Measurements from ENCODE around the gene NBR1. TPM values are rescaled to one million over a fixed set of nuclear protein-coding genes. Genes with fewer than 3 reads are reported as not detected.
"Not testable (repeated sequence)": the region's sequence is repeated elsewhere in the genome, so short reads cannot be mapped to it uniquely, and the experiment has no call there.

The NBR1 gene
- total RNA-seq, 1 donor from 2014 or later, result 103 TPM

DNA sequence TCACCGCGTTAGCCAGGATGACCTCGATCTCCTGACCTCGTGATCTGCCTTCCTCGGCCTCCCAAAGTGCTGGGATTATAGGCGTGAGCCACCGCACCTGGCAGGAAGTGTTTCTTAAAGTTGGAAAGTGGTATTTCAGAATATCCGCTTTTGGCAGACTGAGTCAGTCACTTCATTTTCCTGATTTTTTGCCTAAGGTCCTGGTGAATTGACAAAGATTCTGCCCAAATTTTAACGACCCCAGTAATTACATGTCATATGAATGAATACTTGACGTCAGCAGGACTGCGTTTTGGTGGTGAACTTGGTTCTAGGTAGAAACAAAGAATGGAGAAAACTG, 41.4 kb upstream of the NBR1 start:
- Histone ChIP-seq H3K36me3 (peaks cover 24% of the 10 kb centered on the region), H3K9me3 (replicated peaks) (no peaks in the 10 kb centered on the region), H3K27ac (replicated peaks) (peak overlapping the region; percentile 62), H3K4me3 (peak overlapping the region; percentile 36), H3K27me3 (ENCODE audit: low read depth) (no peaks in the 10 kb centered on the region), H3K4me1 (peaks cover 32% of the 10 kb centered on the region)
- DNase-seq, result no peak
- intact Hi-C loops (cut with micrococcal nuclease), result no loop called here
- TF ChIP-seq, protein P1, sequence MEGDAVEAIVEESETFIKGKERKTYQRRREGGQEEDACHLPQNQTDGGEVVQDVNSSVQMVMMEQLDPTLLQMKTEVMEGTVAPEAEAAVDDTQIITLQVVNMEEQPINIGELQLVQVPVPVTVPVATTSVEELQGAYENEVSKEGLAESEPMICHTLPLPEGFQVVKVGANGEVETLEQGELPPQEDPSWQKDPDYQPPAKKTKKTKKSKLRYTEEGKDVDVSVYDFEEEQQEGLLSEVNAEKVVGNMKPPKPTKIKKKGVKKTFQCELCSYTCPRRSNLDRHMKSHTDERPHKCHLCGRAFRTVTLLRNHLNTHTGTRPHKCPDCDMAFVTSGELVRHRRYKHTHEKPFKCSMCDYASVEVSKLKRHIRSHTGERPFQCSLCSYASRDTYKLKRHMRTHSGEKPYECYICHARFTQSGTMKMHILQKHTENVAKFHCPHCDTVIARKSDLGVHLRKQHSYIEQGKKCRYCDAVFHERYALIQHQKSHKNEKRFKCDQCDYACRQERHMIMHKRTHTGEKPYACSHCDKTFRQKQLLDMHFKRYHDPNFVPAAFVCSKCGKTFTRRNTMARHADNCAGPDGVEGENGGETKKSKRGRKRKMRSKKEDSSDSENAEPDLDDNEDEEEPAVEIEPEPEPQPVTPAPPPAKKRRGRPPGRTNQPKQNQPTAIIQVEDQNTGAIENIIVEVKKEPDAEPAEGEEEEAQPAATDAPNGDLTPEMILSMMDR (IDR thresholded peaks at IDR 0.05; ENCODE audit: borderline replicate concordance), result no peak

DNA sequence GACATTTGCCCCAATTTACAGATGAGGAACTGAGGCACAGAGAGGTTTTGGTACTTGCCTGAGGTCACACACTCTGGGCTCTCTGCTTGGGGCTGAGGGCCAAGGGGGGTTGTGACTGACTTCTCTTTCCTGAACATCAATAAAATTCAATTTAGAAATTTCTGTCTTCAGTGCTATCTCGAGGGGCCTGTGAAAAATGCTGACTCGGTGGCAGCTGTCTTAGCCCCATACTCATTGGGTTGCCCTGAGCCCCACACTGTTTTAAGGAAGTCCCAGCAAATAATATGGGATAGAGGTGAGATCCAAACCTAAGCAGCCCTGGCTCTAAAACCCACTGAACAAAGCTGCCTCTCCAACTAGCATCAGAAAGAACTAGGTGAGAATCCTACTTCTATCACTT, 38.9 kb upstream of the NBR1 start:
- no peaks in the 10 kb centered on the region for H3K27me3 ChIP-seq (ENCODE audit: low read depth)
- no peaks in the 10 kb centered on the region for H3K9me3 ChIP-seq (replicated peaks)
- H3K27ac ChIP-seq (replicated peaks), result no peak overlapping the region
- no peak for DNase-seq
- H3K36me3 ChIP-seq, result peaks cover 34% of the 10 kb centered on the region
- peaks cover 11% of the 10 kb centered on the region for H3K4me1 ChIP-seq
- TF ChIP-seq, protein P1 (IDR thresholded peaks at IDR 0.05; ENCODE audit: borderline replicate concordance), result no peak
- intact Hi-C loops (cut with micrococcal nuclease), result no loop called here
- H3K4me3 ChIP-seq, result no peak overlapping the region

DNA sequence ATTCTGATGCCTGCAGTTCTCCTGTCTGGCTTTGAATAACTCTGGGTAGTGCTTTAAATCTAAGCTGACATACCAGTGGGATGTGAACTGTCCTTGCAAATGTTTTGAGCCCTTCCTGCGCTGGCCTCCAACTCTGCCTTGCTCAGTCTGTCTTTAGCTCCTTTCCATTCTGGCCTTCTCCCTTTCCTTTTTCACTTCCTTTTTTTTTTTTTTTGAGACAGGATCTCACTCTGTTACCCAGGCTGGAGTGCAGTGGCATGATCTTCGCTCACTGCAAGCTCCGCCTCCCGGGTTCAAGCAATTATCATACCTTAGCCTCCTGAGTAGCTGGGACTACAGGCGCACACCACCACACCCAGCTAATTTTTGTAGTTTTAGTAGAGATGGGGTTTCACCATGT, 37.6 kb upstream of the NBR1 start:
- H3K27ac ChIP-seq (replicated peaks); H3K27me3 ChIP-seq (ENCODE audit: low read depth); H3K9me3 ChIP-seq (replicated peaks); intact Hi-C loops (cut with micrococcal nuclease); DNase-seq; H3K4me3 ChIP-seq: not testable (repeated sequence)
- H3K4me1 ChIP-seq, result peaks cover 11% of the 10 kb centered on the region
- H3K36me3 ChIP-seq, result peaks cover 34% of the 10 kb centered on the region

DNA sequence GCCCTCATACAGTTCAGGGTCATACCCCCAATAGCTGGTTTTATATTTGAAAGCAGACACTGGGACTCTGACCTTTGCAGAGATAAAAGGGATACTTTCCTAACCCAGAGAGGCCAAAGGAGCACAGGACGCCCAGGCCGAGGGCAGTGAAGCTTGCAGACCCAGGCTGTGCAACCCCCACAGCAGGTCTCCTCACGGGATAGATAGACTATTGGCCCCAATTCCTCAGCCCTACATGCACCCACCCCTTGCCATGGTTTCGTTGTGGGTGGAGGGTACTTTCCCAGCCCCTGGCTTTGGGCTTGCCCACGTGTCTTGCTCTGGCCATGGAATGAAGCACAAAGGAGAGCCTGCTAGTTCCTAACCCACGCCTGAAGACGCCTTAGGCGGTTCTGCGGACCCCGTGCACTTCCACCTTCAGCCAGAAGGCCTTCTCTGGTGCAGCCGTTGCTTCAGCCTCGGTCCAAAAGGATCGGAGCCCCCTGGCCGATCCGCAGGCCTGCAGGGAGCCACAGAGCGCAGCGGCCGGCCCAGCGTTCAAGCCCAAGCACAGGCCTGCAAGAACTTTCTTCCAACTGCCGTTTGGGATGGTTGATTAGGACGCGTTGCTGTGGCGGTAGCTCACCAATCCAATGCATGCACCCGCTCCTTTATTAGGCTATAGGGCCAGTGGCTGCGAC, 36.1 kb upstream of the NBR1 start:
- H3K4me3 ChIP-seq, result no peak overlapping the region
- intact Hi-C loops (cut with micrococcal nuclease), result no loop called here

DNA sequence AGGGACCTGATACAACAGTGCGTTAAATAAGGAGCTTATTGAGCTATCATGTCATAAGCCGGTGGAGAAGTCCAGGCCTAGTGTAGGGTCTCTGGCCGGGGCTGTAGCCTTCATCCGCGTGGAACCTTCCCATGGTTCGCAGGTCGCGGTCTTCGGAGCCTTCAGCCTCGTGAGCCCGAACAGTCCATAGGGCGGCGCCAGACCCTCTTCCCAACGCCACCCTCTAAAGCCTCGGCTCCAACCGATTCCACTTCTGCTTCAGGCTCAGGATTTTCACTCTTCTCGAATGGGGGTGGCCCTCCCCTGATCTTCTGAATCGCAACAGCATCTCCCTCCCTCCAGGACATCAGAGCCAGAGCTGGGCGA, 35.6 kb upstream of the NBR1 start:
- DNase-seq, result no peak
- Histone ChIP-seq H3K36me3 (peaks cover 35% of the 10 kb centered on the region), H3K27ac (replicated peaks) (no peak overlapping the region), H3K4me3 (no peak overlapping the region), H3K27me3 (ENCODE audit: low read depth) (no peaks in the 10 kb centered on the region), H3K9me3 (replicated peaks) (no peaks in the 10 kb centered on the region), H3K4me1 (no peaks in the 10 kb centered on the region)
- intact Hi-C loops (cut with micrococcal nuclease), result no loop called here
- TF ChIP-seq, protein P1 (IDR thresholded peaks at IDR 0.05; ENCODE audit: borderline replicate concordance), result no peak

More for the DNA sequence above, 36.1 kb upstream of the NBR1 start:
- peaks cover 34% of the 10 kb centered on the region for H3K36me3 ChIP-seq
- TF ChIP-seq, protein P1 (IDR thresholded peaks at IDR 0.05; ENCODE audit: borderline replicate concordance), result no peak
- H3K4me1 ChIP-seq, result no peaks in the 10 kb centered on the region
- DNase-seq, result no peak
- no peak overlapping the region for H3K27ac ChIP-seq (replicated peaks)
- no peaks in the 10 kb centered on the region for H3K9me3 ChIP-seq (replicated peaks)
- no peaks in the 10 kb centered on the region for H3K27me3 ChIP-seq (ENCODE audit: low read depth)

DNA sequence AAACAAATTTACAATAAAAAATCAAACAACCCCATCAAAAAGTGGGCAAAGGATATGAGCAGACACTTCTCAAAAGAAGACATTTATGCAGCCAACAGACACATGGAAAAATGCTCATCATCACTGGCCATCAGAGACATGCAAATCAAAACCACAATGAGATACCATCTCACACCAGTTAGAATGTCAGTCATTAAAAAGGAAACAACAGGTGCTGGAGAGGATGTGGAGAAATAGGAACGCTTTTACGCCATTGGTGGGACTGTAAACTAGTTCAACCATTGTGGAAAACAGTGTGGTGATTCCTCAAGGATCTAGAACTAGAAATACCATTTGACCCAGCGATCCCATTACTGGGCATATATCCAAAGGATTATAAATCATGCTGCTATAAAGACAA, 34.4 kb upstream of the NBR1 start:
- H3K4me1 ChIP-seq; H3K9me3 ChIP-seq (replicated peaks); H3K27ac ChIP-seq (replicated peaks); DNase-seq; H3K4me3 ChIP-seq; intact Hi-C loops (cut with micrococcal nuclease); H3K27me3 ChIP-seq (ENCODE audit: low read depth): not testable (repeated sequence)
- peaks cover 37% of the 10 kb centered on the region for H3K36me3 ChIP-seq

DNA sequence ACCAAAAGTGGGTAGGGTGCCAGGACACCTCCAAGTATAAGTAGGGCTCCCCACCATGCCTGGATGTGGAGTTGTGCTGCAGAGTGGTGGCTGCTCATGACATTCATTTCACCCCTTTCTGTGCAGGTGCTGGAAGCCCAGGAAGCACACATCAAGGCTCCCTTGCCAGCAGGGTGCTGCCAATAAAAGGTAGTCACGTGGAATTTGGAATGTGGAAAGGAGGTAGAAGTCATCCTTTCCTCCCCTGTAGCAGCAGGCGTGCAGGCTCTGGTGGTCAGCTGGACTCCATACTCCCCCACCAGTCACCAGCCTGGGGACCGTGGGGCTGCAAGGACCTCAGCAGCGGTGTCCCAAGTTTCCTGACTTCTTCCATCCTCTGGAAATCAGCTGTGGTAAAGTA, 32.5 kb upstream of the NBR1 start:
- H3K27me3 ChIP-seq (ENCODE audit: low read depth); intact Hi-C loops (cut with micrococcal nuclease); H3K9me3 ChIP-seq (replicated peaks); H3K4me3 ChIP-seq; H3K27ac ChIP-seq (replicated peaks); DNase-seq; H3K4me1 ChIP-seq: not testable (repeated sequence)
- peaks cover 25% of the 10 kb centered on the region for H3K36me3 ChIP-seq
